GM12892 (cell line): ENCODE measurements around the gene BCL11A.

ENCODE experiments used
- POLR2A ChIP-seq: IDR thresholded peaks from 2 replicates; pipeline ENCODE4 v1.6.1; 2011; ENCODE audit warnings: low read depth, low read length, control low read depth
- POLR2AphosphoS5 ChIP-seq: IDR thresholded peaks from 2 replicates; pipeline ENCODE4 v1.6.1; 2011; ENCODE audit warnings: low read depth, low read length, control low read depth

DNA sequence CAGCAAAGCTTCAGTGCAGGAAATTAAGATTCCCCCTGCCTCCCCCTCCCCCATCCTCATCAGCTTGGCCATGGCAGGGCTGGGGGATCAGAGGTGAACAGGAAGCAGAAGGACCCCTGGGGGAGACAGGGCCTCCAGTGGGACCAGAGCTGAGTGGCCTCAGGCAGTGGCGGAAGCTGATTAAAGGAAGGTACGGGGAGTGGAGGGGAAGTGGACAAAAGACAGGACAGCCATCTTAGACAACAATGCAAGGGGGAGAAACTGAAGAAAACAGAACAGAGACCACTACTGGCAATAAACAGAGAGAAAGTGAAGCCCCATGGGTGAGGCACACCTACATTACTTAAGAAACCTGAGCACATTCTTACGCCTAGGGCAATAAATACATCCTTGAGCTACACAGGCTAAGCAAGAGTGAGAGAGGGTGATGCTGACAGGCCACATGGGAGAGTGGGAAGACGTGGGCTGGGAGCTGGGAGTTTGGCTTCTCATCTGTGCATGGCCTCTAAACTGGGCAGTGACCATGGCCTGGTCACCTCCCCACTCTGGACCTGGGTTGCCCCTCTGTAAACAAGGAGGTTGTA is 59.6 kb downstream of the BCL11A start:
- TF ChIP-seq POLR2AphosphoS5 (no peak), POLR2A (no peak)
